Pulmonary artery endothelial cell (primary cell): ENCODE measurements around the gene HPCAL4. TPM values are rescaled to one million over a fixed set of nuclear protein-coding genes. Genes with fewer than 3 reads are reported as not detected.

Experiments used
- DNase-seq: peaks from one replicate; pipeline ENCODE4 v3.0.0-alpha.2; 2011; ENCODE audit warnings: low read depth, low spot score
- total RNA-seq: library from RNA; depleted of rRNA; stranded (reverse); fragments of >200 nt; gene quantifications from 2 replicates; pipeline ENCODE4 v1.2.3, GENCODE V29; 2014

HPCAL4 gene
- total RNA-seq, 1 donor from 2014 or later = not detected

DNA sequence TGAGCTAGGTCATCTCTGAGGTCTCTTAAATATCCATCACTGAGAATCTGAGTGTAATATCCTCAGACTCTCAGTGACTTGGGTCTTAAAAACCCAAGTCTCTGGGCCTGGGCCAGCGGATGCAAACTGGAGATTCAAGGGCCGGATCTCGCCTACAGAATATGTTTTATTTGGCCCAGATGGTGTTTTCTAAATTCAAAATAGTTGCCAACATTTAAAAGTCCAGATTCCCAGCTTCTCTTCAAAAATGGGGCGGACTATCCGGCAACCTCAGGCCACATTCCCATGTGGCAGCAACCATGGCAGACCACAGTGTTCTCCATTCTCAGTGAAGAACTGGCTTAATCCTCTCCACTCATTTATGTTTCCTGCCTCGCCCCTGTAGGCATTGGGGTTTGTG lies 39.1 kb downstream of the HPCAL4 start:
- DNase-seq = no peak

DNA sequence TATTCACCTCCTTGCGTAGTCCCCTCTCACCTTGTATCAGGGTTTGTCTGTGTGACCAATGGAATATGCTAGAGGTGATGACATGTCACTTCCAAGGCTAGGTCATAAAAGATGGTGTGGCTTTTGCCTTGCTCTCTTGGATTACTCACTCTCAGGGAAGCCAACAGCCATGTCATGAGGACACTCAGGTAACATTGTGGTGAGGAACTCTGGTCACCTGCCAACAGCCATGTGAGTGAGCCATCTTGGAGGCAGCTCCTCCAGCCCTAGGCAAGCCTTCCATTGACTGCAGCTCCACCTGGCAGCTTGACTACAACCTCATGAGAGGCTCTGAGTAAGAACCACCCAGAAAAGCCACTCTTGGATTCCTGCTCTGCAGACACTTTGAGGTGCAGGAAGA lies 40.8 kb downstream of the HPCAL4 start:
- DNase-seq = no peak

DNA sequence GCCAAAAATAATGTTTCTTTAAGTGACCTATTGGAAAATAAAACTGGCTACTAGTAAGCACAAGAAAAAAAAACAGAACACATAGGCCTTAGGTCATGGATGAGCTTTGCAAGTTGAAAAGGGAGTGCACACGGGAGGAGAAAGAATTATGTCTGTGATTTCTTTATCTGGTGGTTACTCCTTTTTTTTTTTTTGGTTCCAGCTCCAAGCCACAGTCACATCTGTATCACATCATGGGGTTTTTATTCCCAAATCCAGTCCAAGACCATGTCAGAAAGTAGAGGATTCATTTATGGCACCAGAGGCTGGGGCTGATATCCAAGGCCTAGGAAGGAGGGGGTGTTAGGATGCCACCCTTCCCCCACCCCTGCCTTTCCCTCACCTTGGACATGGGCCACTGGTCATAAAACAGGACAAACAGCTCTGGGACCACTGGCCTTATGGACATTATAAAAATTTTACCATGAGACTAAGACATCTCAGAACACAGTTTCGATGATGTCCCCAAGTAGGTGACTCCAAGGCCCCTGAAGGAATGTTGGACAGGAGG lies 41.5 kb downstream of the HPCAL4 start:
- DNase-seq = no peak

DNA sequence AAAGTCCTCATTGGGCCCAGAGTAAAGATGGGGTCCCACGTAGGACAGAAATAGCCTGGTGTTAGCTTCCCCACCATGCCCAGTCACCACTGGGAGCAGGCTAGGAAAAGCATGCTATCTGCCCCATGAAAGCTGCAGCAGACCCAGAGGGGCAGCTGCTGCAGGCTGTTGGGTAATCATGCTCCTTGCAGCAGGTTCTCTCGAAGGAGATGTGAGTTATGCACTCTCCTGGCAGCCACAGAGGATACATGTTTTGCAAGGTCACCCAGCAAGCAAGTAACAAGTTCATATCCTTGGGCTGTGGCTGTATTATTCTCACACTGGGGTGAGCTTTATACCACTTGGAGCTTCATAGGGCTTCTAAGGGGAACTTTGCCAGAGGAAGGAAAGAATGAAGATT lies 42.7 kb downstream of the HPCAL4 start:
- no peak for DNase-seq

DNA sequence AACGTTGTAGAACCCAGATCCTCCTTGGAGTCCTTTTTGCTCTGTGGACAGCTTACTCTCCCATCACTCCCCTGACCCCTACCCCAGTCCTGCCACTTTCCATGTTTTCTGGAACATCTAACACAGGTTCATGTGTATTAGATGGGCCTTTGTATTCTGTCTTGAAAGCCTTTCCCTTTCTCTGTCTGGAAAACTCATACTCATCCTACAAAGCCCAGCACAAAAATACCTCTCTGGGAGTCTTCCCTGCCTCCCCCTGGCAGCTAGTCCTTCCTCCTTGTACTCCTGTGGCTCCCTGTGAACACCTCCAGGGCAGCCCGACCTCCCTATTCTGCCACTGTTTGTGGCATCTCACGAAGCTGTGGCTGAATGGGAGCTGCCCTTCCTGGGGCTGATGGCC lies 44.0 kb downstream of the HPCAL4 start:
- DNase-seq = no peak

DNA sequence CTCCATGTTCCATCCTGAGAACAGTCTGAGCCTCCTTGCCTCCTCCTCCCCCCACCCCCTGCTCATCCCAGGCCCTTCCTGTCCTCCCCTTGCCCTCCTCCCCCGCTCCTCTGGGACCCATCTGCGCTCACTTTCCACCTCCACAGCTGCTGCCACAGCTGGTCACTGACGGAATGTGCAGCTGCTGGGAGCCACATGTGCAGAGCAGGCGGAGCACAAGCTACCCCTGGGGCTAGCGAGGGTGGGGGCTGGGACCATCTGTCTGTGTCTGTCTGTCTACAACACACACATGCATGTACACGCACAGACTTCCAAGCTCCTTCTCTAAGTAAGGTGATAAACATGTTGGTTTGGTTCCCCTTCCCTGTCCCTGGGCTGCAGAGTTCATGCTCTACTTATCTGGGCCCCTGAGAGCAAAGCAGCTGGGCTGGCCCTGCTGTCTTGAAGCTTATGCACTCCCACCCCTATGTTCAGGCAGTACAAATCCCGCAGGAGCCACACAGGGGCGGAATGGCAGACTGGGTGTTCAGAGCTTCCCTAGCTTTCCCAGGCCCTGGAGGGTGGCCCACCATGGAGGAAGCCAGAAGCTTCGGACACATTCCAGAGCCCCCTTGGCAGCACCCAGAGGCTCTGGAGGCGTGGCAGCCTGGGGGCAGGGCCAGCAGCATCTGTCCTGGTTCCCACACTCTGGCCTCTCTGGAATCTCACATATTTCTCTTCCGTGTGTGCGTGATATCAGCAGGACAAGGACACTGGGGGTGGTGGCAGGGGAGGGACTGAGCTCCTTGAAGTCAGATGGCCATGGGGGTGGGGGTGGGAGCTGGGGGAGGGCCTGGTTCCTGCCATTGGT lies 44.8 kb downstream of the HPCAL4 start:
- no peak for DNase-seq

DNA sequence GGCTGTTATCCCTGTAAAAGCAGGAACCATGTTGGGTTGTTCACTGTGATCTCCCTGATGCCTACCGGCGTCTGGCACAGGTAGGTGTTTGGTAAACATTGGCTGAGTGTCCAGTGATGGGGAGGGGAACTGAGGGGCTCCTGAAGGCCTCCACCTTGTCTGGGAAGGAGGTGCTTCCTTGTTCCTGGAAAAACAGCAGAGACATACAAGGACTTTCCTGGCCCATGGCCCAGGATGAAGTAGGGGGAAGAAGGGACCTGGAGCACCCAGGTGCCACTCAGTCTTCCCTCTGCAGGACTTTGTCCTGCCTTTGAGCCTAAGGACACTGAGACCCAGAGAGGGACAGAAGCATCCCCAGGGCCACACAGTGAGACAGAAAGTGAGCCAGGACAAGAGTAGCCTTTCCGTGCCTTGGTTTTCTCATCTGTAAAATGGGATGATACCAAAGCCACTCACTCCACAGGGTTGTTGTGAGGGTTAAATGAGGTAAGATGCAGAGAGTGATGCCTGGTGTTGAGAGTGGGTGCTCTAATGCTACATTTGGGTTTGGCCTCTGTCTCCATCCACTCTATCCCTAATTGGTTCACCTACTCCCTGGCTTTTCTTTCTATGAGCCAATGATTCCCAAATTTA lies 45.7 kb downstream of the HPCAL4 start:
- DNase-seq = no peak

DNA sequence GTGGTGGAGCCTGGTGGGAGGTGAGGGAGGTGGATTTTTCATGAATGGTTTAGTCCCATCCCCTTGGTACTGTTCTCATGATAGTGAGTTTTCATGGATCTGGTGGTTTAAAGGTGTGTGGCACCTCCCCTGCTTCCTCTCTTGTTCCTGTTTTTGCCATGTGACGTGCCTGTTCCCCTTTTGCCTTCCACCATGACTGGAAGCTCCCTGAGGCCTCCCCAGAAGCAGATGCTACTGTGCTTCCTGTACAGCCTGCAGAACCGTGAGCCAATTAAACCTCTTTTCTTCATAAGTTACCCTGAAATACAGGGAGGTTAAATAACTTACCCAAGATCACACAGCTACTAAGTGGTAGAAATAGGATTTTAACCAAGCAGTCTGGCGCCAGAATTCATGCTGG lies 47.5 kb downstream of the HPCAL4 start:
- no peak for DNase-seq

DNA sequence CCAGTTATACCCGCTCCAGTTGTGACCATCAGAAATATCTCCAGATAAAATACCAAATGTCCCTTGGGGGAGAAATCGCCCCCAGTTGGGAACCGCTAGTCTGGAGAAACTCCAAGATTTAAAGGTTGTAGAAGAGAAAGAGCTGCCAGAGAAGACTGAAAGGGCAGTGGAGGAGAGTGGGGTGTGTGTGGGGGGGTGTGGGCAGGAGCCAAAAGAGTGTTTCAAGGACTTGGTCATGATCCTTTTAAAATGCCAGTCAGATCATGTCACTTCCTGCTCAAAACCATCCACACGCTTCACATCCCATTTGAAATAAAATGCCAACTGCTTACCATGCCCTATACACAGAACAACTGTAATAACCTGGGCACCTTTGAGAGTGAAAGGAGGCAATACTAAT lies 48.4 kb downstream of the HPCAL4 start:
- DNase-seq = no peak

DNA sequence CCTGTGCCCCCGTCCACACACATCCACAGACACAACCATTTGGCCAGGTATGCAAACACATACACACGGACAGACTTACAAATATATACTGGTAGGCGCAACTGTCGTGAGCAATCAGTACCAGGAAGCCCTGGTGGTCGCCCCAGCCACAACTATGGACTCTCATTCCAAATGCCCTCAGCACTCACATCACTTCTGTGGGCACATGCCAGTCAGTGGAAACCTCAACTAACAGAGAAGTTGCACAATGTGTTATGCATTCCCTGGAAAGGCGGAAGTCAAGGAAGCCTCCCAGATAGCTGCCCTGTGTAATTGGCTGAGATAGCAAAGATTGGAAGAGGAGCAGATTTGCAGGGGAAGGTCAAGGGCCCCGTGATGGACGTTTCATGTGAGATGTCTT lies 50.4 kb downstream of the HPCAL4 start:
- no peak for DNase-seq

DNA sequence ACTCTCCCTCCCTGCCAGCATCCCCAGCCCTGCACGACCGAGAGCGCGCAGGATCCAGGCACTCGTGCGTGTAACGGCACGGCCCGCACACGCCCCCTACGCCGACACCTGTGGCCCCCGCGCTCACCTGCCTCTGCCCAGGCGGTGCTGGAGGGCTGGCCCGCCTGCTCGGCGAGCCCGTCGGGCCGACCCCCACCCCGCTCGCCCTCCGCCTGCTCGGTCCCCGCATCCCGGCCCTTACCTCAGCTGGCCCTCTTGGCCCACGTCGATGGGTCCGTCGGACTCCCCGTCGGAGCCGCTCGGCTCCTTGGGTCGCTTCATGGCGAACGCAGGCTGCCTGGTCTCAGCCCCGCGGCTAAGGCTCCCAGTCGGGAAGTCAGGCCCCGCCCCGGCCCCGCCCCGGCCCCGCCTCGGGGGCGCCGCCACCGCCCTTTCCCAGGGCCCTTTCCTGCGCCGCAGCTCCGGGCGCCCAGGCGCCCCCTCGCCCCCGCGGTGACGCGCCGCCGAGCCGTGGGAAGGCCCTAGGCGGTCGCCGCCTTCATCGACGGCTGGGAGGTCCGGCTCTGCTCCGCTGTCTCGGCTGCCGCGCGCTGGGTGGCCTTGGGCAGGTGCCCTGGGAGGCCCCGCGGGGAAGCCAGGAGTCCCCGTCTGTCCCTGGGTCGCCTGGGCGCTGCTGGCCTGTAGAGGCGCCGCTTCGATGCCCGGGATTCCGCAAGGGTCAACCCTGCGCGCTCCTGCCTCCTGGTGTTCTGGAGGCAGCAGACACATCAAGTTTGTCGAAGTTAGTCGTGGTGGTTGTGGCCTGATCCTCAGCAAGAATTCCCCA lies 51.7 kb downstream of the HPCAL4 start, which contains the start of gene HEYL:
Gene HEYL (minus strand): TSS at position 339 of the 826 bp plus-strand sequence. CDS start 18 bp downstream, at position 321.
- no peak for DNase-seq

DNA sequence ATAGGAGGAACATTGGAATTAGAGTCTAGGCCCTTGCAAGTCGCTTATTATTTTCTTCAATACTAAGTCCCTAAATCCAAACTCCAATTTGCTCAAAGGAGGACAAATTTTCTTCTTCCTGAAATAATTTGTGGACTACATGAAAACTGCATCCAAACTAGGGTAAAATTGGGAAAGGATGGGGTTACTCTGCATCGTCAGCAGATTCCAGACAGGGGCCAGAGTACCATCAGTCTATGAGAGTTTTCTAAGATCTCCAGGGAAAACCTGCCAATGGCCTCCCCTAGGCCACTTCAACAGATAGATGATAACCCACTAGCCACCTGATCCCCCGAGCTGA lies 52.3 kb downstream of the HPCAL4 start:
- no peak for DNase-seq

DNA sequence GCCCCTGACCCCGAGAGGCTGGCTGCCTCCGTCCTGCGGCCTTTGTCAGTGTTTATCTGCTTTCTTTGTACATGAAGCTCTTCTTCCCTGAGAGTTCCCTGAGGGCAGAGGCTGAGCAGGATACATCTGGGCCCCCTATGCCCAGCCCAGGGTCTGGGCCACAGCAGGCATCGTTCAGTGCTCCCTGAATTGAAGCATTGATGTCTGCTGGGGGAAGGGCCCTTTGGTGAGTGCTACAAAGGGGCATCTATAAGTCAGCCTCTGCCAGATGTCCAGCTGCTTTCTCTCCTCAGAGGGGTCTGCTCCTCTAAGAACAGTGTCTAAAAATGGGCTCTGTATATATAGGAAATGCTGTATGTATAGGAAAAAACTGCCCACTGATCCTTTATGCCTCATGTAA lies 53.9 kb downstream of the HPCAL4 start:
- no peak for DNase-seq

DNA sequence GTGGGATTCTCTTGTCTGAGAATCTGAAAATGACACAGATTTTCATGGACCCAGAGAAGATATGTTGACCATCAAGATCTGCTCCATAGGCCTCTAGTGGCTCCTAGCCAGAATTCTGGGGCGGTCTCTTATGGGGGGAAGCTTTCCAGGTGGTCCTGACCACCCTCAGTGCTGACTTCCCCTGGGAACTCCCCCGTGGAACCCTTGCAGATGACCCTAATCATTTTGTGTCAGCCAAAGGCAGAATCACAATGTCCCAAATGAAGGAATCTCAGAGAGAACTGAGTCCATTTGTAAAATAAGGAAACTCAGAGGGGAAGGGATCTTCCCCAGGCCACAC lies 55.4 kb downstream of the HPCAL4 start:
- DNase-seq = no peak

DNA sequence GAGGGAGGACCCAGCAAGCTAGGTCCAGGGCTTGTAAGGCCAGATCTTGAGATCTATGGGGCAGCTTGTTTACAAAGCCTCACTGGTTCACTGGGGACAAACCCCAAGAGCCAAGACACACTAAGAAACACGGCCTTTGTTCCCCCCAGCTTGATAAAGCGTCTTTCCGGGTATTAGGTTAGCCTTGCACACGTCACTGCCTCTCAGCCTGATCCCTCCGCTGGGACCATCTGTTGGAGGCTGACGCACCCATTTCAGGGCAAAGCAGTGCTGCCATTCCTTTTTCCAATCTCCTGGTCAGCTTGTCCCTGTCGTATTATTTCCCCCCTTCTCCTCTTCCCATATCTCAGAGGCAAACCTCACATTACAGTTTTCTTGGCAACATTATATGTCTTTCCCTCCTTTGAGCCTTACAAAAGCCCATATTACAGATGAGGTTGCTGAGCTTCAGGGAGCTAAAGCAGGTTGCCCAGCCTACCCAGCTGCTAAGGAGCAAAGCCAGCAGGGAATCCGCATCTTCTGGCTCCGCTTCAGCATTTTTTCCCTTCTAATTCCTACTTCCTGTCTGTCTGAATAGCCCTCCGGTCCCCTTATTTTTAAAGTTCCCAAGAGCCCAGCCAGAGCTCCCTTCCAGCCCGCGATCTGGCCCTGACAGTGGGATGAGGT lies 55.9 kb downstream of the HPCAL4 start:
- DNase-seq = no peak

DNA sequence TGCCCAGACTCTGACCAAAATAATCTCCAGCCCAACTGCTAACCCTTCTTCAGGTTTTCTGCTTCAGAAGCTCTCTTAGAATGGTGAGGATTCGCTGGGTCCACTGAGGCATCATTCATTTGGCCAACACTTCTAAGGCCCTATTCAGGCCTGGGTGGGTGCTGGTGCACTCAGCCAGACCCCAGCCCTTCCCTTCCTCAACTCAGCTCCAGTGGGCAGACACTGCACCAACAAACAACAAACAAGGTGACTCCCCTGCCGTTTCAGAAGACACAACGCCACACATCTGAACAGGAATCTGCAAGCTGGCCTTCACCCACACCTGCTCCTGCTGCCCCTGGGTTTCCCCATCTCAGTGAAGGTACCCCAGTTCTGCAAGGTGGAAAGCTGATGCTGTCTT lies 57.8 kb downstream of the HPCAL4 start:
- DNase-seq = no peak

DNA sequence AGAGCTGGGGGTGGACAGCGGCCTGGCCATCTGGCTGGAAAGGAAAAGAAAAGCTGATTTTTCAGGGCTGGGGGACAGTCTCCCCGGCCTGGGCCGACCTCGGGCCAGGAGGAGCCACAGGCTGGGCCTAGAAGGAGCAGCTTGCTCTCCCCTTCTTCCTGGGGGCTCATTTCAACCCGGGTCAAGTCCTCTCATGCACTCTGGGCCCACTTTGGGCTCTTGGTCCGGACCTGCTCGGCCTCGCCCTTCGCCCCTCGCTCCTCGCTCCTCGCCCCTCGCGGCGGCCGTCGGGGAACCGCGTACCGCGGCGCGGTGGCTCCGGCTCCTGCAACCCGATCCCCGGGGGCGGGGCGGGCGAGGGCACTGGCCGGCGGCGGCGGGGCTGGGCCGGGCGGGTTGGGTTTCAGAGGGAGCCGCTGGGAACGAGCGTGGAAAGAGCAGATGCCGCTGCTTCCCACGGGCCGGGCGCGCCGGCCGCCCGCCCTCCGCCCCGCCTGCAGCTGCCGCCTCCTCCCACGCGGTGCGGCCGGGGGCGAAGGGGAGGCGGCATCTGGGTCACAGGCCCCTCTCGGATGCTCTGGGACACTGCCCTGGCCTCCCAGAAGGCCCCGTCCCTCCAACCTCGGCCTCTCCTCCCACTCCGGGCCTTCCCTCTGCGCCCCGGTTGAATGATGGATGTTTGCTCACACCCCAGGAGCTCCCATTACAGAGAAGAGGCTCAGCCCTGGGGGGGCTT lies 58.4 kb downstream of the HPCAL4 start:
- no peak for DNase-seq

DNA sequence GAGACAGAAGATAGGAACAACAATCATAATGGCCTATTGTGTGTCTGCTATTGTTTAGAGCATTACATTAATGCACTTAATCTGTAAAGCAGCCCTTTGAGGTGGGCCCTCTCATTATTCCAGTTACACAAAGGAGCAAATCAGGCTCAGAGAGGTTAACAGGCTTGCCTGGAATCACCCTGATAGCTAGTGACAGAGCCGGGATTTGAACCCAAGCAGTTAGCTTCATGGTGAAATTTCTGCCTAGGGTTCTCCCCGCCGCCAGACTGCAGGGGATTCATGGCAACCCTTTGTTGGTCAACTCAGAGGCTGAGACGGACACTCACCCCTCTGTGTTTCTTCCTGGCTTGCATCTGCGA lies 58.9 kb downstream of the HPCAL4 start:
- no peak for DNase-seq

DNA sequence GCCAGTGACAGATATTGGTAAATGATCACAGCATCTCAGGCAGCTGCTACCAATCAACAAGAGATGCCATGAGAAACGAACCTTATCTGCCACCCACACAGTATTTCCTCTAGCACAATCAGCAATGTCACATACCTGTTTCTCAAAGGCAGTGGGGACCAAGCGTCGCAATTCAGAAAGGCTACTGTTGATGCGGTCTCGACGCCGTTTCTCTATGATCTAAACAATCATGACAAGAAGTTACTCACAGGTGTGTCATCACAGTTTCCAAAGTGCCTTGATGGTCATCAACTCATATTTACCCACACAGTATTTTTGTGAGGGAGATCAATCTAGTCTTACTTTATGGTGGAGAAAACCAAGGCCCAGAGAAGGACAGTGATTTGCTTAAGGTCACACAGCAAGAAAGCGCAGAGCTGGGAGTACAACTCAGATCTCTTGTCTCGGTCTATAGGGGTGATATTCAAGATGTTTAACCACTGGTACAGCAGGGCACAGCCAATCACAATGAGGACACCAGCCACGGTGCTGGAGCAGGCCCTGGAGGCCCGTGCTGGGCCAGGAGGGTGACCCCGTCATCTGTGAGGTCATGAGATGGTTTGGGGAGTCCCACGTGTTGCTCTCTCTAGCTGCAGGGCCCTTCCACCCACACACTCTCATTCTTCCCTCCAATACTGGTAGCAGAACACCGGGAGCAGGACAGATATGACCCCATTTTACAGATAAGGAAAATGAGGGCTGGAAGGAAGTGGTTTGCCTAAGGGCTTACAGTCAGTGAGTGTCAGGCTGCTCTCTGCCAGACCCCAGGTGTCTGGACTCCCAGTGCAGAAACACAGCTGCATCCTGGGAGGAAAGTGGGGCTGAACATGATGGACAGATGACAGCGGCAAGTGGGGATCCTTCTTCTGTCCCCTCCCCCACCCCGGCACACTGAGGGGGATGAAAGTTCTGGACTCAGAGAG lies 59.6 kb downstream of the HPCAL4 start:
- DNase-seq = no peak
